AG09319 (cell line): ENCODE data around the gene IGF1R.
"Not testable (repeated sequence)": the region's sequence is repeated elsewhere in the genome, so short reads cannot be mapped to it uniquely, and the experiment has no call there.

Experiments used
- DNase-seq: peaks from one replicate; pipeline ENCODE4 v3.0.0-alpha.2; 2010; ENCODE audit warnings: low read depth; ENCODE audit errors: extremely low read depth
- CTCF ChIP-seq: IDR thresholded peaks from 2 replicates; pipeline ENCODE4 v1.5.1; 2011; ENCODE audit warnings: low read depth, mild to moderate bottlenecking, inconsistent platforms, low read length, moderate library complexity

The IGF1R gene

GRCh38 chr15:98612490-98613110 lies 35.7 kb upstream of the IGF1R start:
- no peak for DNase-seq
- no peak for TF ChIP-seq CTCF

- TF ChIP-seq CTCF = no peak
- DNase-seq = no peak
These were observed 33.7 kb upstream of the IGF1R start for GRCh38 chr15:98614681-98615080.

GRCh38 chr15:98616397-98616796 lies 31.9 kb upstream of the IGF1R start:
- no peak for DNase-seq

GRCh38 chr15:98617328-98617980 lies 30.9 kb upstream of the IGF1R start:
- no peak for DNase-seq
- no peak for TF ChIP-seq CTCF

More at GRCh38 chr15:98616397-98616796, 31.9 kb upstream of the IGF1R start:
- no peak for TF ChIP-seq CTCF

GRCh38 chr15:98618576-98618975 lies 29.8 kb upstream of the IGF1R start:
- not testable (repeated sequence) for DNase-seq

GRCh38 chr15:98620020-98620419 lies 28.3 kb upstream of the IGF1R start:
- TF ChIP-seq CTCF = no peak
- no peak for DNase-seq

GRCh38 chr15:98621021-98621420 lies 27.3 kb upstream of the IGF1R start:
- no peak for DNase-seq
- TF ChIP-seq CTCF = no peak

- no peak for TF ChIP-seq CTCF
- no peak for DNase-seq
These were observed 22.7 kb upstream of the IGF1R start for GRCh38 chr15:98625614-98626013.
